Measurements from ENCODE around the gene UBE2QL1.
A peak's percentile ranks its signal among the peaks of the same experiment; 100 is the strongest.

Gene UBE2QL1

GRCh38 chr5:6448622-6449464 lies at the start of gene UBE2QL1 (continued):
- TF ChIP-seq ZBTB20 (tag by site-specific recombination; IDR thresholded peaks at IDR 0.05) (peak; percentile 81), YY1 (tag by site-specific recombination; IDR thresholded peaks at IDR 0.05) (peak; percentile 80; the same call in 1 of the 2 replicates), ZEB2 (tag by site-specific recombination; IDR thresholded peaks at IDR 0.05) (peak; percentile 79), ZNF629 (tag by site-specific recombination; IDR thresholded peaks at IDR 0.05) (0 out of 2 replicates have a peak, but pooled peaks have one; percentile 25), CTCF (tag by site-specific recombination; IDR thresholded peaks at IDR 0.05) (peak; percentile 67), KLF17 (tag by site-specific recombination; IDR thresholded peaks at IDR 0.05) (peak; percentile 53; the same call in 1 of the 2 replicates), ZNF175 (tag by site-specific recombination; IDR thresholded peaks at IDR 0.05) (no peak)
- TF ChIP-seq, protein P1, sequence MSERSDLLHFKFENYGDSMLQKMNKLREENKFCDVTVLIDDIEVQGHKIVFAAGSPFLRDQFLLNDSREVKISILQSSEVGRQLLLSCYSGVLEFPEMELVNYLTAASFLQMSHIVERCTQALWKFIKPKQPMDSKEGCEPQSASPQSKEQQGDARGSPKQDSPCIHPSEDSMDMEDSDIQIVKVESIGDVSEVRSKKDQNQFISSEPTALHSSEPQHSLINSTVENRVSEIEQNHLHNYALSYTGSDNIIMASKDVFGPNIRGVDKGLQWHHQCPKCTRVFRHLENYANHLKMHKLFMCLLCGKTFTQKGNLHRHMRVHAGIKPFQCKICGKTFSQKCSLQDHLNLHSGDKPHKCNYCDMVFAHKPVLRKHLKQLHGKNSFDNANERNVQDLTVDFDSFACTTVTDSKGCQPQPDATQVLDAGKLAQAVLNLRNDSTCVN (tag by site-specific recombination; optimal IDR thresholded peaks at IDR 0.05), result peak; percentile 98

GRCh38 chr5:6399980-6400910 lies 48.4 kb upstream of the UBE2QL1 start:
- Histone ChIP-seq H3K27ac (ENCODE audit: extremely low read depth, low read depth, low read length) (no peak overlapping the region), H3K36me3 (ENCODE audit: control insufficient read depth in 2 of 2, insufficient read depth in 1 of 2, low read length in 2 of 2) (no peaks in the 10 kb centered on the region), H3K9me3 (ENCODE audit: control insufficient read depth, insufficient read depth, low read depth, low read length) (no peaks in the 10 kb centered on the region), H3K4me3 (ENCODE audit: low read depth, low read length) (no peak overlapping the region), H3K4me1 (ENCODE audit: control insufficient read depth, insufficient read depth, low read length) (peaks cover 4% of the 10 kb centered on the region; the same call in 1 of the 2 replicates)
- ChIA-PET CTCF (interaction anchor here (0.6 to 1.1 kb wide), 2 partner anchors 11 to 21 kb away, joined by 3 read pairs; no protein-coding TSS in a partner anchor), POLR2A (interaction anchor here (0.5 kb wide), 1 partner anchor 13 kb away, joined by 4 read pairs; no protein-coding TSS in a partner anchor)
- TF ChIP-seq, protein P2, sequence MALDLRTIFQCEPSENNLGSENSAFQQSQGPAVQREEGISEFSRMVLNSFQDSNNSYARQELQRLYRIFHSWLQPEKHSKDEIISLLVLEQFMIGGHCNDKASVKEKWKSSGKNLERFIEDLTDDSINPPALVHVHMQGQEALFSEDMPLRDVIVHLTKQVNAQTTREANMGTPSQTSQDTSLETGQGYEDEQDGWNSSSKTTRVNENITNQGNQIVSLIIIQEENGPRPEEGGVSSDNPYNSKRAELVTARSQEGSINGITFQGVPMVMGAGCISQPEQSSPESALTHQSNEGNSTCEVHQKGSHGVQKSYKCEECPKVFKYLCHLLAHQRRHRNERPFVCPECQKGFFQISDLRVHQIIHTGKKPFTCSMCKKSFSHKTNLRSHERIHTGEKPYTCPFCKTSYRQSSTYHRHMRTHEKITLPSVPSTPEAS (tag by site-specific recombination; IDR thresholded peaks at IDR 0.05), result 0 out of 2 replicates have a peak, but pooled peaks have one; percentile 17
- TF ChIP-seq ZNF362 (tag by site-specific recombination; IDR thresholded peaks at IDR 0.05), result no peak
- peak; percentile 36; the same call in 1 of the 2 replicates for TF ChIP-seq ZNF629 (tag by site-specific recombination; IDR thresholded peaks at IDR 0.05)
- TF ChIP-seq ZNF514 (tag by site-specific recombination; IDR thresholded peaks at IDR 0.05), result no peak

DNA sequence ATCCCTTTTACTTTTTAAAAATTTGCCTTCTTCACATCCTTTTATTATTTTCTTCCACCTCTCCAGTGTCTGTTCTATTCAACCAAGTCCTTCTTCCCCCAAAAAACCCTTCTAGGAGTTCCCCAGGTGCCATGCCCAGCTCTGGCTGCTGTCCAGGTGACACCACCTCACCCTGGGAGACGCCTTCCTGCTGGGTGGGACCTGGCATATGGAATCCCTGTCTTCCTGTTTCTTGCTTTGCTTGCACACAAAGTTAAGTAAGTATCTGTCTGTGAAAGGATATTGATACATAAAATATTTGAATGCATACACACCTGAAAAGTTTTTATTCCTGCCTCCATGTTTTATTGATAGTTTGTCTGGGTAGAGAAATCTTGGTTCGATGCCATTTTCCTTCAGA lies 47.2 kb upstream of the UBE2QL1 start:
- no peak overlapping the region for H3K27ac ChIP-seq (ENCODE audit: extremely low read depth, low read depth, low read length)
- TF ChIP-seq SALL2 (tag by site-specific recombination; IDR thresholded peaks at IDR 0.05; ENCODE audit: borderline replicate concordance), result no peak
- no peak for TF ChIP-seq ZNF626 (tag by site-specific recombination; IDR thresholded peaks at IDR 0.05)
- TF ChIP-seq ZNF302 (tag by site-specific recombination; IDR thresholded peaks at IDR 0.05; ENCODE audit: low read depth), result no peak
- TF ChIP-seq KLF1 (tag by site-specific recombination; IDR thresholded peaks at IDR 0.05), result peak; percentile 35; the same call in 1 of the 2 replicates
- no peak for TF ChIP-seq ZNF549 (tag by site-specific recombination; IDR thresholded peaks at IDR 0.05)
- no peak for TF ChIP-seq ZBTB21 (tag by site-specific recombination; IDR thresholded peaks at IDR 0.05)
- no peak overlapping the region for H3K4me3 ChIP-seq (ENCODE audit: low read depth, low read length)
- CTCF ChIA-PET, result interaction anchor here (0.6 kb wide), 1 partner anchor 22 kb away, joined by 3 read pairs; no protein-coding TSS in a partner anchor
- H3K4me1 ChIP-seq (ENCODE audit: control insufficient read depth, insufficient read depth, low read length), result peaks cover 4% of the 10 kb centered on the region; the same call in 1 of the 2 replicates
- H3K36me3 ChIP-seq (ENCODE audit: control insufficient read depth in 2 of 2, insufficient read depth in 1 of 2, low read length in 2 of 2), result no peaks in the 10 kb centered on the region
- no peaks in the 10 kb centered on the region for H3K9me3 ChIP-seq (ENCODE audit: control insufficient read depth, insufficient read depth, low read depth, low read length)
- POLR2A ChIA-PET, result interaction anchor here (0.5 kb wide), 1 partner anchor 12 kb away, joined by 4 read pairs; no protein-coding TSS in a partner anchor

Measured in HEK293 (cell line).